HCEC 1CT (cell line): ENCODE results near the gene AXIN1.
A peak's percentile ranks its signal among the peaks of the same experiment; 100 is the strongest.
"Not testable (repeated sequence)": the region's sequence is repeated elsewhere in the genome, so short reads cannot be mapped to it uniquely, and the experiment has no call there.

Source experiments
- DNase-seq: peaks from one replicate; pipeline ENCODE4 v3.0.0-alpha.2; 2017

AXIN1 gene, protein sequence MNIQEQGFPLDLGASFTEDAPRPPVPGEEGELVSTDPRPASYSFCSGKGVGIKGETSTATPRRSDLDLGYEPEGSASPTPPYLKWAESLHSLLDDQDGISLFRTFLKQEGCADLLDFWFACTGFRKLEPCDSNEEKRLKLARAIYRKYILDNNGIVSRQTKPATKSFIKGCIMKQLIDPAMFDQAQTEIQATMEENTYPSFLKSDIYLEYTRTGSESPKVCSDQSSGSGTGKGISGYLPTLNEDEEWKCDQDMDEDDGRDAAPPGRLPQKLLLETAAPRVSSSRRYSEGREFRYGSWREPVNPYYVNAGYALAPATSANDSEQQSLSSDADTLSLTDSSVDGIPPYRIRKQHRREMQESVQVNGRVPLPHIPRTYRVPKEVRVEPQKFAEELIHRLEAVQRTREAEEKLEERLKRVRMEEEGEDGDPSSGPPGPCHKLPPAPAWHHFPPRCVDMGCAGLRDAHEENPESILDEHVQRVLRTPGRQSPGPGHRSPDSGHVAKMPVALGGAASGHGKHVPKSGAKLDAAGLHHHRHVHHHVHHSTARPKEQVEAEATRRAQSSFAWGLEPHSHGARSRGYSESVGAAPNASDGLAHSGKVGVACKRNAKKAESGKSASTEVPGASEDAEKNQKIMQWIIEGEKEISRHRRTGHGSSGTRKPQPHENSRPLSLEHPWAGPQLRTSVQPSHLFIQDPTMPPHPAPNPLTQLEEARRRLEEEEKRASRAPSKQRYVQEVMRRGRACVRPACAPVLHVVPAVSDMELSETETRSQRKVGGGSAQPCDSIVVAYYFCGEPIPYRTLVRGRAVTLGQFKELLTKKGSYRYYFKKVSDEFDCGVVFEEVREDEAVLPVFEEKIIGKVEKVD

DNA sequence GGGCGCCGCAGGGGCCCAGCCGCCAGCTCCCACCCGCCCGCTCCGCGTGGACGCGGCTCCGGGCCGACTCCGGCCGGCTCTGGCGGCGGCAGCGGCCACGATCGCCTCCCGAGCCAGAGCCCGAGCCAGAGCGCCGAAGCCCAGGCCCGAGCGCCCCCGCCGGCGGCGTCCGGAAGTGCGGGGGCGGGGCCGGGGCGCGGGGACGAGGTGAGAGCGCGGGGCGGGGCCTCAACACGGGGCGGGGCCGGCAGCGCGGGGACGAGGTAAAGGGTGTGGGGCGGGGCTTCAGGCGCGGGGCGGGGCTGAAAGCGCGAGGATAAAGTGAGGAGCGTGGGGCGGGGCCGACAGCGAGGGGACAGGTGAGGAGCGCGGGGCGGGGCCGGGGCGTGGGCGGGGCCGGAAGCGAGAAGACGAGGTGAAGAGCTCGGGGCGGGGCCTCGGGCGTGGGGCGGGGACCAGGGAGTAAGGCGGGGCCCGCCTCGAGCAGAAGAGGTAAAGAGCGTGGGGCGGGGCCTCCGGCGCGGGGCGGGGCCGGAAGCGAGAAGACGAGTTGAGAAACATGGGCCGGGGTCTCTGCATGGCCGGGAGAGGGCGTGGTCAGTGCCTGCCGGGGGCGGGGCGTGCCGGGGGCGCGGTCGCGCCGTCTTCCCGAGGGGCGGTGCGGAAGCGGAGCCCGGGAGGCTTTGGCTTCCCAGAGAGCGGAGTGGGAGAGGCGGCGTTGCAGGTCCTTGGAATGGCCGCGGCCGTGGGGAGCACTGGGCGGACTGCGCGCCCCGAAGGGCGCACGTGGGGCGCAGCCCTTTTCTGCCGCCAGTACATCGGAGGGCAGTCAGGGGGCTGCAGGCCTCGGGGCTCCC is at the start of gene AXIN1:
AXIN1 (minus strand) TSS at position 177 of the 857 bp plus-strand sequence. CDS start 5,698 bp downstream, outside the sequence.
- DNase-seq = peak; percentile 83

DNA sequence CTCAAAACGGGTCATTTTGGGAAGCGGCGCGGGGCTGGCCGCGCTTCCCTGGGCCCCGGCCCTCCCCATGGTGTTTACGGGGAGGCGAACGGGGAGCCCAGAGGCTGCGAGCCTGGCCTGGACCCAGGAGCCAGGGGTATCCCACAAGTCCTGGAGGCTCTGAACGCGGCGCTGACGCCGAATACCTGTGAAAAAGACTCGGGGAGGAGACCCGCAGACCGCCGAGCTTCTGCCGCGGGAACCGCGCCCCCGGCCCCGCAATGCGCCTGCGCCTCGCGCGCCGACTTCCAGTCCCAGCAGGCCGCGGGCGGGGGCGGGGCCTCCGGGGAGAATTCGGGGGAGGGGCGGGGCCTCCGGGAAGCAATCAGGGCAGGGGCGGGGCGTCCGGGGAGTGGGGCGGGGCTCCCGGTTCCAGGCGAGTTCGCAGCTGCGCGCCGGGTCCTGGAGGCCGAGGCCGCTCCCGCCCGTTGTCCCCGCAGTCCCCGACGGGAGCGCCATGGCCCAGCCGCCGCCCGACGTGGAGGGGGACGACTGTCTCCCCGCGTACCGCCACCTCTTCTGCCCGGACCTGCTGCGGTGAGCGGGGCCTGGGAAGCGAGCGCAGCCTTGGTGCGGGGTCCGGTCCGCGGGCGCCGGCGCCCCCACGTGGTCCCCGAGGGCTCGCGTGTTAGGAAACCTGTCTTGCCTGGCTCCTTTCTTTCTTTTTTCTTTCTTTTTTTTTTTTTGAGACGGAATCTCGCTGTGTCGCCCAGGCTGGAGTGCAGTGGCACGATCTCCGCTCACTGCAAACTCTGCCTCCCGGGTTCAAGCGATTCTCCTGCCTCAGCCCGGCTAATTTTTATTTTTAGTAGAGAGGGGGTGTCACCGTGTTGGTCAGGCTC is 49.2 kb upstream of the AXIN1 start, which contains the start of gene DECR2:
DECR2 (plus strand) TSS at position 418 of the 881 bp plus-strand sequence; CDS start at position 497, 79 bp downstream.
- DNase-seq = peak; percentile 86

DNA sequence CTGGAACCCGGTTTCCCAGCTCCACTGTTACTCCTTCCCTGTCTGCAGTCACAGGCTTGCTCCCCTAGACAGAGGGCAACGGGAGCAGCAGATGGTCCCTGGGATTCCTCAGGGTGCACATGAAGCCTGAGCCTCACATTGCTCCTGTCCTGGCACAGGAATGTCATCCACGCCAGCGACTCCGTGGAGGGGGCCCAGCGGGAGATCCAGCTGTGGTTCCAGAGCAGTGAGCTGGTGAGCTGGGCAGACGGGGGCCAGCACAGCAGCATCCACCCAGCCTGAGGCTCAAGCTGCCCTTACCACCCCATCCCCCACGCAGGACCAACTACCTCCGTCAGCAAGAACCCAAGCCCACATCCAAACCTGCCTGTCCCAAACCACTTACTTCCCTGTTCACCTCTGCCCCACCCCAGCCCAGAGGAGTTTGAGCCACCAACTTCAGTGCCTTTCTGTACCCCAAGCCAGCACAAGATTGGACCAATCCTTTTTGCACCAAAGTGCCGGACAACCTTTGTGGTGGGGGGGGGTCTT is 47.6 kb upstream of the AXIN1 start:
- no peak for DNase-seq

DNA sequence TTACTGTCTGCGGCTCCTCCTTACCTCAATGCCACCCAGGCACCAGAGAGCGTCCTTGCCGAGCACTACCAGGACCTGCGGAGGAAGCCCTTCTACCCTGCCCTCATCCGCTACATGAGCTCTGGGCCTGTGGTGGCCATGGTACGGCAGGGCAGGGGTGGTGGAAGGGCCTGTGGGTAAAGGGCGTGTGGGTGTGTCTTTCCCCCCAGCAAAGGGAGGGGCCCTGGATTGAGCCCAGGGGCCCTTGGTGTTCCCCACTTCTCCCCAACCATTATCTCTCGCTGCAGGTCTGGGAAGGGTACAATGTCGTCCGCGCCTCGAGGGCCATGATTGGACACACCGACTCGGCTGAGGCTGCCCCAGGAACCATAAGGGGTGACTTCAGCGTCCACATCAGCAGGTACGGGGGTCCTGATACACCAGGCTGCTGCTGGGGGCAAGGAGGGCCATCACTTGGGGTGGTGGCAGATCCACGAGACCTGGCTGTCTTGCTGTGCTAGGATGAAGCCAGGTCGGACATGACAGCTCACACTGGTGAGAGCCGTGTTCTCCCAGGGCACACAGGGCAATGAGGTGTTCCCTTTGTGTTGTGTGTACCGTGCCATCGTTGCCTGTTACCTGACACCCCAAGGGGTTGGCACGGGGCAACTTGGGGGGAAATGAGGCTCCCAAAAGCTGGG is 47.0 kb upstream of the AXIN1 start:
- DNase-seq = no peak

DNA sequence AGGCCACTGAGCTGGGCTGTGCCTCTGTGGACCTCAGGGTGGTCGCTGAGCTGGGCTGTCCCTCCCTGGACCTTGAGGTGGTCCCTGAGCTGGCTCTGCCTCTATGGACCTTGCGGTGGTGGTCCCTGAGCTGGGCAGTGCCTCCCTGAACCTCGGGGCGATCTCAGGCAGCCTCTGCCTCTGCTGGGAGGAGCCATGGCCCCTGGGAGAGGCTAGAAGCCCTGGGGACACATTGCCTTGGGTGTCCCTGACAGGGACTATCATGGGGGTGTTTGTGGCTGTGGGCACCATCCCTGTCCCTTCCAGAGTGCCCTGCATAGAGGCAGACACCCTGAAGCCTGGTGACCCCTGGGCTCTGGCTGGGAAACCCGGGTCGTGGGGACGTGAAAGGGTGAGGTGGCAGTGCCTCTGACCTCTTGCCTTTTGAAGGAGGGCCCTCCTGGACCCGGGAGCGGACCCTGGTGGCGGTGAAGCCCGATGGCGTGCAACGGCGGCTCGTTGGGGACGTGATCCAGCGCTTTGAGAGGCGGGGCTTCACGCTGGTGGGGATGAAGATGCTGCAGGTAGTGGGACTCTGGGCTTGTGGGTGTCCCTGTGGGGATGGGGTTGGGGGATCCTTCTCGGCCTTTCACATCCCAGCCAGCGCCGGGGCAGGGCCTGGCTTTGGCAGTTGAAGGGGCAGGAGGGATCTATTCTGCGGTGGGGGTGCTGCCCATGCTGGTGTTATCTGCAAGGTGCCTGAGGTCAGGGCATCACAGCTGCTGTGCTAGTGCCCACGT is 46.2 kb upstream of the AXIN1 start:
- no peak for DNase-seq

DNA sequence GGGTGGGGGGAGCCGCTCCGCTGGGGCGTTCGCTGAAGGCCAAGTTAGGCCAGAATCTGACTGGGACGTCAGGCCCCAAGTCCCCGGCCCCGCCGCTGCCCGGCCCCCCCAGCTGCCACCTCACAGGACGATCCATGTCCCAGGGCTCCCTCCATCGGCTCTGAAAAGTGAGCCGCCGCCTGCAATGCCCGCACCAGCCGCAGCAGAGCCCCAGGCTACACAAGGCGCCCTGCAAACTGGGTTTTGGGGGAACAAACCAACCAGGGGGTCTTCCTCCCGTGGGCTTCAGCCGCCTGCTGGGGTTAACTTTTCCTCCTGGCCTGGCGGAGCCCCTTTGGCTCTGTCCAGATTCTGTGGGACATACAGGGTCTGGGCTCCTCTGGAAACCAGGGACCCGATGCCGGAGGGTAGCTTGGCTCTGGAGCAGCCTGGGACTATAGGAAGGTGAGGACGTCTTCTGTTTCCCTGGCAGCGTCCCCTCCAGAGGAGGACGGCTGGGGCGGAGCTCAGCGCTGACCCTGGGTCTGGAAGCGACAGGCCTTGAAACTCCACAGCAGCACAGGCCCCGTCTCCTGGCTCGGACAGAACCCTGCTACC is 45.3 kb upstream of the AXIN1 start:
- DNase-seq = peak; percentile 68

DNA sequence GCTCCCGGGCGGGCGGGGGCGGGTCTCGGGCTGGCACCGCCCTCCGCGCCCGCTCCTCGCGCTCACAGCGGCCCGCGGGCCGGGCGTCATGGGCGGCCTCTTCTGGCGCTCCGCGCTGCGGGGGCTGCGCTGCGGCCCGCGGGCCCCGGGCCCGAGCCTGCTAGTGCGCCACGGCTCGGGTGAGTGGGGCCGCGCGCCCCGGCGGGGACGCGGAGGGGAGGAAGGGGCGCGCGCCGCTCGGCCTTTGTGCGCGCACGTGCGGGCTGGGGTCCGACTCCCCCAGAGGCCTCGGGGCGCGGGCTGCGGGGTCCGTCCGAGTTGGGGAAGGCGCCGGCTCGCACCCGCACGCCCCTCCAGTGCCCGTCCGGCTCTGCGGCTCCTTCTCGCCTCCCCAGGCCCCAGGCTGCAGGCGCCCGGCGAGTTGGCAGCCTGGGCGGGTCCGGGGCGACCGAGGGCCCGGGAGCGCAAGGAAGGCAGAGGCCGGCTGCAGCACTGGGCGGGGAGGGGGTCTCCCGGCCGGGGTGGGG is 44.7 kb upstream of the AXIN1 start, which contains the start of gene NME4:
NME4 (plus strand) TSS at position 65 of the 527 bp plus-strand sequence; CDS start at position 89, 24 bp downstream.
- DNase-seq = peak; percentile 23

DNA sequence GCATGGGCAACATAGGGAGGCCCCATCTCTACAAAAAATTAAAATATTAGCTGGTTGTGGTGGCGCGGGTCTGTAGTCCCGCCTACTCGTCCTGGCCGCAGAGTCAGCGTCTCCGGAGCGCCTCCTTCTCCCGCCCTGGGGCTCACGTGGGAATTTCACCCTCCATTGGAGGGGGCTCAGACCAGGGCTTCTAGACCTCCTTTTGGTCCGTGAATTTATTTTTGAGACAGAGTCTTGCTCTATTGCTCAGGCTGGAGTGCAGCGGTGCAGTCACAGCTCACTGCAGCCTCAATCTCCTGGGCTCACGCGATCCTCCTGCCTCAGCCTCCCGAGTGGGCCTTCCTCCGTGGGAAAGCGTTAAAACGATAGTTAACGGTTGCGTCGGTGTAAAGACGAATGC is 44.1 kb upstream of the AXIN1 start:
- peak; percentile 48 for DNase-seq

DNA sequence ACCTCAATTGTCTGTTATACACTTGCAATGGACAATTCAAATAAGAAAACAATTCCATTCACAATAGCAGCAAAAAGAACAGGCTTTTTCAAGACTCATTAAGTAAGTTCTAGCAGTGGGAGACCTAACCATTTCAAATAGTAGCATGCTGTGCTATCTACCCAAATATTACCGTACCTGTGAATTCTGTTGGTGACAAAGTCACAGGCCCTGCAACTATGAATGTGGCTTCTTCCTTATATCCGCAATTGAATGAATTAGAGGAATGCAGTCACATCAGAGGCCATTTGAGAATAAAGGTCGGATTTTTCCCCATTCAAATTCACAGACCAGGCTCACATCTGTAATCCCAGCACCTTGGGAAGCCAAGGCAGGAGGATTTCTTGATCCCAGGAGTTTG is 43.7 kb upstream of the AXIN1 start:
- no peak for DNase-seq

DNA sequence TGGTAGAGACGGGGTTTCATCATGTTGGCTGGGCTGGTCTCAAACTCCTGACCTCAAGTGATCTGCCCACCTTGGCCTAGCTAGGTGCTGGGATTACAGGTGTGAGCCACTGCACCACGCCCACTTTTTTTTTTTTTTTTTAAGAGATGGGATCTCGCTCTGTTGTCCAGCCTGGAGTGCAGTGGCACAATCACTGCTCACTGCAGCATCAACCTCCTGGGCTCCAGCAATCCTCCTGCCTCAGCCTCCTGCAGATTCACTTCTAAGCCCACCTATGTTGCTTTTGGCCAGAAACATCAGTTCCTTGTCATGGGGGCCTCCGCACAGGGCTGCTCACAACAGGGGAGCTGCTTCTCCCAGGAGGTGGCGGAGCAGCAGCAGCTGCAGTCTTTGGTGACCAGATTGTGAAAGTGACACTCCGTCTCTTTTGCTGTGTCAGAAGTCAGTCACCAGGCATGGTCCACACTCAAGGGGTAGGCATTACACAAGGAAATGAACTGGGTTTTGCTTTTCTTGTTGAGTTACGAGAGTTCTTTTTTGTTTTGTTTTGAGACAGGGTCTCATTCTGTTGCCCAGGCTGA is 40.0 kb upstream of the AXIN1 start:
- no peak for DNase-seq

DNA sequence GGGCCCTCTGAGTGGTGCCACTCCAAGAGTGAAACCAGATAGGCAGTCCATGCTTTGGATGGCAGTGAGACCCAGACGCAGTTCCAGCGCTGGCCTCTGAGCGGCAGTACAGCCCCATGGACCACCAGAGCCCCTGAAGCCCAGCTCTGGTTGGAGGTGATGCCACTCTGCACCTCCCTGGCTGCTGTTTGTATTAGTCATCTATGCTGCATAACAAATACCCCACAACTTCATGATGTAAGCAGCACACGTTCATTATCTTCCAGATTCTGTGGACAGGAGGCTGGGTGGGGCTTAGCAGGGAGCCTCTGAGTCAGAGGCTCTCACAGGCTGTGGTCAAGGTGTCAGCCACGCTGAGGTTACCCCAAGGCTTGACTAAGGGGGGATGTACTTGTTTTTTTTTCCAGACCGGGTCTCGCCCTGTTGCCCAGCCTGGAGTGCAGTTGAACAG is 39.4 kb upstream of the AXIN1 start:
- peak; percentile 78 for DNase-seq

DNA sequence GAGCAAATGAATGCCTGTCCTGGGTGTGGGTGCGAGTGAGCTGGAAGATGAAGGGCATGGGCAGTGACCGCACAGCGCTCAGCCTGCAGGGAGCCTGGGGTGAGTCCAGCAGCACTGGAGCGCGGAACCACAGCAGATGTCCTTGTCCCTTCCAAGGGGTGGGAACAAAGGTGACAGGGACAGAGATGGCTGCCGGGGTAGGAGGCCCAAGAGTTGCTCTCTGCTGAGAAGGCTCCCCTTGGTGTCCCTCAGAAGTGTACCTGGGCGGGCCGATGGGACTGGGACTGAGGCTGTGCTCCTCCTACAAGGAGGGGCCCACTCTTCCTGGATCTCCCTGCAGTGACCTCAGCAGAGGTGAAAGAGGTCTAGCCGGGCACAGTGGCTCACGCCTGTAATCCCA is 36.8 kb upstream of the AXIN1 start:
- DNase-seq = no peak

DNA sequence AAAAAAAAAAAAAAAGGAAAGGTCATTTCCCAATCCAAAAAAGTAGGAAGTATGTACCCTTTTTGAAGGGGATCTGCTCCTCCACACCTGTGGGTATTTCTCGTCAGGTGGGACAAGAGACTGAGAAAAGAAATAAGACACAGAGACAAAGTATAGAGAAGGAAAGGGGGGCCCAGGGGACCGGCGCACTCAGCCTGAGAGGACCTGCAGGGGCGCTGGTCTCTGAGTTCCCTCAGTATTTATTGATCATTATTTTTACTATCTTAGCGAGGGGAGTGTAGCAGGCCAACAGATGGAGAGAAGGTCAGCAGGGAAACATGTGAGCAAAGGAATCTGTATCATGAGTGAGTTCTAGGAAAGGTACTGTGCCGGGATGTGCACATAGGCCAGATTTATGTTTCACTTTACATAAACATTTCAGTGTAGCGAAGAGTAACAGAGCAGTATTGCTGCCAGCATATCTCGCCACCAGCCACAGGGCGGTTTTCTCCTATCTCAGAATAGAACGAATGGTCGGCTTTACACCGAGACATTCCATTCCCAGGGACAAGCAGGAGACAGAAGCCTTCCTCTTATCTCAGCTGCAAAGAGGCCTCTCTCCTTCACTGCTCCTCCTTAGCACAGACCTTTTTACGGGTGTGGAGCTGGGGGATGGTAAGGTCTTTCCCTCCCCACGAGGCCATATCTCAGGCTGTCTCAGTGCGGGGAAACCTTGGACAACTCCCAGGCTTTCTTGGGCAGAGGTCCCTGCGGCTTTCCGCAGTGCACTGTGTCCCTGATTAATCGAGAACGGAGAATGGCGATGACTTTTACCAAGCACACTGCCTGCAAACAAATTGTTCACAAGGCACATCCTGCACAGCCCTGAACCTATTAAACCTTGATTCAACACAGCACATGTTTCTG is 35.5 kb upstream of the AXIN1 start:
- not testable (repeated sequence) for DNase-seq

DNA sequence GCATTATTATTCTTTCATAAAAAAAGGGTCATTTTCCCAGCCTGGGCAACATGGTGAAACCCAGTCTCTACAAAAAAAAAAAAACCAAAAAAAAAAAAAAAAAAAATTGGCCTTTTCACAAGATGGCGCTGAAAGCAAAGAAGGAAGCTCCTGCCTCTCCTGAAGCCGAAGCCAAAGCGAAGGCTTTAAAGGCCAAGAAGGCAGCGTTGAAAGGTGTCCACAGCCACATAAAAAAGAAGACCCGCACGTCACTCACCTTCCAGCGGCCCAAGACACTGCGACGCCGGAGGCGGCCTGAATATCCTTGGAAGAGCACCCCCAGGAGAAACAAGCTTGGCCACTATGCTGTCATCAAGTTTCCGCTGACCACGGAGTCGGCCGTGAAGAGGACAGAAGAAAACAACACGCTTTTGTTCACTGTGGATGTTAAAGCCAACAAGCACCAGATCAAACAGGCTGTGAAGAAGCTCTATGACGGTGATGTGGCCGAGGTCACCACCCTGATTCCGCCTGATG is 34.2 kb upstream of the AXIN1 start:
- DNase-seq = no peak

DNA sequence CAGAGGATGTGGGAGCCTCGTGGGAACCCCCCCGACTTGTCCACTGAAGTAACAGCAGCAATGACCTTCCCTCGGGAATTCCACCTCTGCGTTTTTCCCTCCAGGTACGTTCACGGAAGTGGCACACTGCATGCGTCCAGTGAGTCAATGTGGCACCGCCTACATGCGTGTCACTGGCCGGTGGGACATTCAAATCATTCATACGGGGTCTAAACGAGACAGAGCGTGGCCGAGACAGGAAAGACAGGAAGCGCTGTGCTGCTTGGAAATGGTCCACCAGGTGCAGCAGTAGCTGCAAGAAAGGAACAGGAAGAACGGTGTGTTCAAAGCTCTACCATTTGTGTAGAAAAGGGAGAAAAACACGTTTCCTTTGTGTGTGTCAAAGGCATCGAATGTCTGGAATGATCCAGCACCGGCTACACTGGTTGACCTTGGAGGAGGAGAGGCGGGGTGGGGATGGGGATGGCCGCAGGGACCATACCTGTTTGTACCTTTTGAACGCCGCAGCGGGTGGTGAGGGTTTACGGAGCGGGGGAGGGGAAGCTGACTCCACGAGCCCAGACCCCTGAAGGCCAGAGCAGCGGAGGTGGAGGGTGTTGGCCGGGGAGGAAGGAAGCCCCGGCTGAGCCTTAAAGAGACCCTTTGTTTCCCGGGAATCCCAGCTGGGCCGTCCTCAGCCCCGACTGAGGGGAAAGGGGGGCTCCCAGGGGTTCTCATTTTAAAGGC is 31.0 kb upstream of the AXIN1 start:
- no peak for DNase-seq
